Posterior cingulate gyrus (tissue), 11 donors: ENCODE data around the gene CIDEB.
"Not testable (repeated sequence)": the region's sequence is repeated elsewhere in the genome, so short reads cannot be mapped to it uniquely, and the experiment has no call there.

ENCODE experiments used
- DNase-seq, 10 donors: peaks; one replicate each; pipeline versions ENCODE4 v3.0.0 to v3.0.0-alpha.2; 2020 to 2021; ENCODE audit warnings: mixed read lengths in 3 of 10
- intact Hi-C: fragments of 100-400 bp; cut with DNase I; formaldehyde crosslinking; loops from one replicate; pipeline ENCODE4 v1.15.1; 2023

The CIDEB gene

DNA sequence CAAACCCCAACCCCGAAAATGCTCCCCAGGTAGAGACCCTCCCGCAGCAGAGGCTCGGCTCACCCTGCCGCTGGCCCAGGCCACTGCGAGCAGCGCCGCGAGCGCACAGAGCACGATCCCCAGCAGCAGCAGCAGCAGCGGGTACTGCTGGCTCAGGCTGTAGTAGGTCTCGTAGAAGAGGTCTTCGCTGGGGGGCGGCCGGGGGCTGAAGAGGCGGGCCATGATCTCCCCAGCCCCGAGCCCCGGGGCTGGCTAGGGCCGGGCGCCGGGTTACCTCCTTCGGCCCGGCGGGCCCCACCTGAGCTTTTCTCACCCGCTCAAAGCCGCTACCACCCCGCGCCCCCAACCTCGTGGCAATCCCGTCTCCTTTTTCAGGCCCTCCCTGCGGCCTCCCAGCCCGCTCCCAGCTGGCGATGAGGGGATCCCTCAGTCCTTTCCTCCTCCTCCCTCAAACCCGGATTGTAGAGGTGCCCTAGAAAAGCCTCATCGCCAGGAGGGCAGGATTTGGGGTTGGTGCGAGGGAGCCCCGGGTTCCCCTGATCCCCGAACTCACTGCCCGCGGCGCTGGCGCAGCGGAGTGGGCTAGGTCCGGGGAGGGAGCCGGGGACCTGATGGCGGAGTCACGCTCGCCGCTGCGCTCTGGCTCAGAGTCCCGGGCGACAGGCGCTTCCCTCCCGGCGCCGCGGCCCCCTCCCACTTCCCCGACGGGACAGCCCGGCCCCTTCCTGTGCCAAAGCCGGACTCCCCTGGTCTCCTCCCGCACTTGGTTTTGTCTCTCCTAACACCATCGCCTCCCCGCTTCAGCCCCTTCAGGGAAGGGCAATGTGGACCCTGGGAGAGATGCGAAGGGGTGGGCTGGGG lies 26.9 kb upstream of the CIDEB start, which contains the start of gene ADCY4:
ADCY4 (minus strand) TSS at position 641 of the 861 bp plus-strand sequence; CDS start at position 222, 419 bp downstream.
- intact Hi-C loops: no loop called here
- DNase-seq: peak in 2 of 10 donors; percentile 76 to 78

DNA sequence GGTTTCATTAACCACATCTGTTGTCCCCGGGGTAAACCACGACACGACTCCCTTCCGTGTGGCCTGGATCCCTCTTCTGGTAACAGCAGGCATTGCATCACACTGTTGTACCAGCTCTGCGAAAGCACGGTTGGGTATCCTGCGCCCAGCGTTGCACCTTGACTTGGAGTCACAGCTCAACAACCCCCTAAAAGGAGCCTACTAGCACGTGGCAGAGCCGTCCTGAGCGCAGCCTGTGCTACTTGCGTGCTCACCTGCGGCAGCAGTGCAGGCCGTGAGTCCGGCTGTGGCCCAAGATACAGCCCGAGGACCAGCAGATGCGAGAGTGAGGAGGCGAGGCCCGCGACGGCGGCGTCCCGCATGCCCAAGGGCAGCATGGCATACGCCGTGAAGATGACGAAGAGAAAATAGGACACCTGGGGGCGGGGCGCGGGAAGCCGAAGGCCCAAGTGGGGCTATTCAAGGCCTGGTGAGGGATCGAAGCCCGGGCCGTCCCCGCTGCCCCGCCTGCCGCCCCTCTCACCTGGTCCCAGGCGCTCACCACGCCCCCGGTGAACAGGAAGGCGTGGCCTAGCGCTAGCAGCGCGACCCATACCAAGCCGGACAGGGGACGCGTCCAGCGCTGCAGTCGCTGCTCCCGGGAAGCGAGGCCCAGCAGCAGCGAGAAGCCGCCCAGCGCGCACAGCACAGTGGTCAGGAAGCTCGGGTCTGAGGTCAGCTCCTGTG lies 24.7 kb upstream of the CIDEB start:
- intact Hi-C loops: loop anchor here (1.0 kb wide), 1 partner anchor 104 kb away; no protein-coding TSS in a partner anchor
- DNase-seq: peak in 7 of 10 donors; percentile 57 to 90 (median 66)

DNA sequence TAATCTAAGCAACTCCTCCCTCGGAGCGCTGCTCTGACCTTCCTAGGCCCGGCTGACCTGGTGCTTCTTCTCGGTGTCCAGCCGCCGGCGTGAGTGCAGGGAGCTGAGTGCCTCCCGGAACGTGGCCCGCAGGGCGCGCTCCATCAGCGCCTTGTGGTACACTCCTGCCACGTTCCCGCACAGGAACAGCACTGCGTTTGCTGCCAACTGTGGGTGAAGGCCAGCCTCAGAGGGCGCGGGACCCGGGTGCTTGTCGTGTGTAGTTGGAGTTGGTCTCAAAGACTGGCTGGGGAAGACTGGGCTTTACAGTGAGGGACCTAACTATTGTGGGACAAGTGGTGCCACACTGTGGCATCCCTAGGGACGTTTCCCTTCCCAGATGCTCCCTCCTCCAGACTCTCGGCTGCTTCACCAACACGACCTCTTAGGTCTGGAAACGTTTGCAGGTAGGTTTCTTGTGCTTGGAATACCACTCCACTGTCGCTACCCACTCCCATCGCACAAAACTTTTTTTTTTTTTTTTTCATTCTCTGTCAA lies 24.0 kb upstream of the CIDEB start:
- intact Hi-C loops: loop anchor here (1.0 kb wide), 1 partner anchor 105 kb away; no protein-coding TSS in a partner anchor

DNA sequence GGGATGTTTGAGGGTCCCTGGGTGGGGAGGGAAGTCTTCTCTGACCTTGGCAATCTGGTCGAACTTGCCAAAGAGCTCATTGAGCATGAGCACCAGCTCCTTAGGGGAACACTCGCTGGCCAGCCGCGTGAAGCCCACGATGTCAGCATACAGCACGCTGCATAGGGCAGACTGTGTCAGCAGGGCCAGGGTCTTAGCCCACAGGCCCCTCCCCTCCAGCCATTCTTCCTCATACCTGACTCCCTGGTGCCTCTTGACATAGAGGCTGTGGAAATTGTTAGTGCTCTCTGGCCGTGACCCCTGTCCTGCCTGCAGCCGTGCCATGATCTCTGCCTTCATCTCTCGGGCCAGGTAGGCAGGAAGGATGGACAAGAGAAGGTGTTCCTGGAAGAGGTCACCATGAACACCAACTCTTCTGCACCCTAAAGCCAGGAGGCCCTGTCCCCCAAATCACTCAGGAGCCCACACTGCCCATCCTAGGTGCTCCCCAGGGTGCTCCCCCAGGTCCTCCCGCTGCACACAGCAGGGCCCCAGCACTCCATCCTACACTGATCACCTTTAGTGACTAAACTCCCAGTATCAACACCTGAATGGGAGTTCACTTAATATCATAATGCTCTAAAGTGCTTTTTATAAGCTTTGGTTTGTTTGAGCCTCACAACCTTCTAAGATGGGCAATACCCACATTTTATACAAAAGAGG lies 23.3 kb upstream of the CIDEB start:
- intact Hi-C loops: no loop called here
- DNase-seq: peak in 2 of 10 donors; percentile 51 to 64

More for the DNA sequence above, 24.0 kb upstream of the CIDEB start:
- peak in 2 of 10 donors; percentile 63 to 82 for DNase-seq

DNA sequence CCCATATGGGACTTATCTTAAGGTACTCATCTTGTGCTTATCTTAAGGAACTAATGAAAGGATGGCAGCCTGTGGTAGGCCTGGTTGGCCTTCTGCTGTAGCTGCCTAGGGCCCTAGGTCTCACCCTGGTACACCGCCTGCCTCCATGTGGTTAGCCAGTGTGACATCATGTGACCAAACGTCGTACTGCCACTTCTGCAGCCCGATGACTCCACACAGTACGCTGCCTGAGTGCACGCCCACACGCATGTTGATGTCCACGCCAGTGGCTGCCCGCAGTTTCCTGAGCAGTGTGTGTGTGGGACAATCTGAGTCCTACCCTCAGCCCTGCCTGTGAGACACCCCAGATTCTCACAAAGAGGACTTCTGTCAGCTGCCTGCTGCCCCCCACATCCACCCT lies 22.0 kb upstream of the CIDEB start:
- peak in 2 of 10 donors; percentile 77 to 82 for DNase-seq
- intact Hi-C loops: no loop called here

DNA sequence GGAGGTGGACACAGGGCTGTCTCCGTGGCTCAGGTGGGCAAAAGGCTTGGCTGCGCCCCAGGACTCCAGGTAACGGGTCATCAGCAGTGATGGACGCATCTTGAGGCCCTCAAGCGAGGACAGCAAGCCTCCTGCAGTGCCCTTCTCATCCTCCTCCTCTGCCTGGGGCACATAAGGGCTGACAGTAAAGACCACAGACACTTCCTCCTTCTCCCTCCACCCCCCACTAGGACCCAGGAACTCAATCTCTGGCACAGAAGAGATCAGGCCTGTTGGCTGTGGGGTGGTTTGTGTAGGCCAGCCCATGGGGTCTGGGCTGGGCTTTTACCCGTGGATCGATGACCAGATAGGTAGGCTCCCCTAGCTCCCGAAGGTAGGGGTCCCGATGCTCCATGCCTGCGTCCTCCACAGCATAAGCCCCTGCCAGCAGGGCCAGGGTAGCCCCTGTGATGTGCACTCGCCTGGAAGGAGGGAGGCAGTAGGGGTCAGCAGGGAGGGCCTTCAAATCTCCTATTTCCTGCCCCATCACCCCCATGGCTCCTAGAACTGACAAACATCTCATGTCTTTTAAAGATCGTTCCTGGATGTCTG lies 21.4 kb upstream of the CIDEB start:
- intact Hi-C loops: no loop called here
- DNase-seq: peak in 2 of 10 donors; percentile 42 to 61

DNA sequence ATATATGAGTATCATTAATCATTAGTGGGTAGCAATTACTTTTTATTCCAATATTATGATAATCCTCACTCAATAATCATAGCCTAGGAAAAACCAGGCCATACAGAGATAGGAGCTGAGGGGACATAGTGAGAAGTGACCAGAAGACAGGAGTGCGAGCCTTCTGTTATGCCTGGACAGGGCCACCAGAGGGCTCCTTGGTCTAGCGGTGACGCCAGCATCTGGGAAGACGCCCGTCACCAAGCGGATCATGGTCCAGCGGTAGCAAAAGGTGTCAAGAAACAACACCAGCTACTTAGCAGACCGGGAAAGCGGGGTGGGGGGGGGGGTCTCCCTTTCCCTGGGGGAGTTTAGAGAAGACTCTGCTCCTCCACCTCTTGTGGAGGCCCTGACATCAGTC lies 20.1 kb upstream of the CIDEB start:
- peak in 9 of 10 donors; percentile 54 to 94 (median 63) for DNase-seq
- intact Hi-C loops: not testable (repeated sequence)

DNA sequence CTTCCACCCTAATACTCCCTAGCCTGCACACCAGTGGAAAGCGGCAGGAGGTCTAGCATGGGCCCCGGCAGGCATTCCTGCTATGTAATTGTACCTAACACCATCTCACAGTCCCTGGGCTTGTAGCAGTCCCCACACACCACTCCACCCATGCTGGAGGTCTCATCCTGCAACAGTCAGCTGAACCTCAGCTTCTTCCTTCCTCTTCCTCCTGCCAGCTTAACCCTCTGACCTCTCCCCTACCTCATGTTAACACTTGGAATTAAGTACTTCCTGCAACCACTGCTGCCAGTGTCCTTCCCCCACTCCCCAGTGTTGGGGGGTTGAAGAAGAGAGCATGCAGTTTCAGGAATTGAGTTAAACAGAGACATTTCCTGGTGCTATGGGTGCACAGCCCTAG lies 19.5 kb upstream of the CIDEB start:
- intact Hi-C loops: no loop called here
- DNase-seq: peak in 2 of 10 donors; percentile 65 to 68

DNA sequence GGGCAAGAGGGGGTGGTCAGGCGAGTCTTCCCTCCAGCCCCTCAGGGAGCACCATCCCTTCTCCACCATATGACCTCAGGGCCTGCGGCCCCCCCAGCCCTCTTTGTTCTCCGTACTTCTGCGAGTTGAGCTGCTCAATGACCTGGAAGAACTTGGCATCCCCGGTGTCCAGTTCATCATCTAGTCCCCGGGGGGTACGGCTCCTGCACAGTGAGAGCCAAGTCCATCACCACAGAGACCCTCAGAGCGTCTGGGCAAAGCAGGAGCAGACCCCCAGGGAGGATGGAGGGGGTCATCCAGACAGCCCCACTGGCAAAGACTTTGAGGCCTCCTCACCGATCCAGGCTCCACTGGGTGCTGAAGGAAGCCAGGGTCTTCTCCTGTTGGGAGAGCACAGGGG lies 18.2 kb upstream of the CIDEB start:
- intact Hi-C loops: no loop called here
- peak in 2 of 10 donors; percentile 17 to 62 for DNase-seq

DNA sequence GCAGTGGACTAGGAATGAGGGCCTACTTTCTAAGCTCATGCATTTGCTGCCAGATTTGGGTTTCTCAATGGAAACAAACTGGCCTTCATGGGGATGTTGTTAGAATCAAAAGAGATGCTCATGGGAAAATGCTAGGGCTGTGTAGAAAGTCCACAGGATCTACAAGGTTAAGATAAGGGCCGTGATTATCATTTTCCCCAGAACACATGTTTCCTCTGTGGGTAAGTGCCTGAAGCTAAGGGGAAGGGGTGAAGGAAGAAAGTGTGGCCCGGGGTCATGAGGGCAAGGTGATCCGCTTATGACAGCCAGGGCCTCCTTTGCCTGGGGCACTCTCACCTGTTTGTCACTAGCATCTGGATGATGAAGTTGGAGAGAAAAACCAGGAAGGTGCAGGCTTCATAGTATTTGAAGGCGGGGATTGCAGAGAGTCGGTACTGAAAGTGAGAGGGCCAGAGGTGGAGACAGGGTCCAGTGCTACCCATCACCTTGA lies 17.3 kb upstream of the CIDEB start:
- intact Hi-C loops: no loop called here

DNA sequence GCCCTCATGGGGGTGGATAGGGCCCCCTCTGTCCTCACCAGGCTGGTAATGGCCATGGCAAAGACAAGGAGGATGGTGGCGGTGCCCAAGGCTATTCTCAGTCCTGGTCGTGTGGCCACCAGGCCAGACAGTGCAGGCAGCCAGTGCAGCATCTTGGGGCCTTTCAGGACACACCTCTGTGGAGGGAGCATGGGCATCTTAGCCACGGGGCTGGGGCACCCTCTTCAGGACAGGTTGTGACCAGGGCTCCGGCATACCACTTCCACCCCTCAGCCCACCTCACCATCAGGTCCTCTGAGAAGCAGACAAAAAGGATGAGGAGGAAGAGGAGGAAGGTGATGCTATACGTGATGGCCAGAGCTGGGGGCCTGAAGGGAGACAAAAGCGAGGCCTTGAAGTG lies 16.2 kb upstream of the CIDEB start:
- intact Hi-C loops: no loop called here
- peak in 2 of 10 donors; percentile 69 to 74 for DNase-seq

More for the DNA sequence above, 17.3 kb upstream of the CIDEB start:
- DNase-seq: peak in 2 of 10 donors; percentile 14 to 33

DNA sequence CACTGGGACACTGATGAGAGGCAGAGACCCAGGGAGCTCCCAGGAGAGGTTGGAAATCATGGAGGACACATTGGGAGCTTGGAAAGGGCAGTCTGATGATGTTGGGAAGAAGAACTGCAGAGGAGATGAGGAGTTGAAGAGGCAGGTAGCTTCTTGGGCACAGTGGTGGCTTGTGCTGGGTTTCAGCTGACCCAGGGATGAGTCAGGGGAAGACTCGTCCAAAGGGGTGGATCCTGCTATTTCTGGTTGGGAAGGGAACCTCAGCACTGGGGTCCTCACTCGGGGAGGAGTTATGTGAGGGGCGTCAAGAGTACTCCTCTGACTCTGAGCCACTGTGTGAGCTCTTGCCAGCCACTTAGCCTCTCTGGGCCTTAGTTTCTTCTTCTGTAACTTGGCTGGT lies 15.6 kb upstream of the CIDEB start:
- intact Hi-C loops: no loop called here
- DNase-seq: peak in 2 of 10 donors; percentile 10 to 24

DNA sequence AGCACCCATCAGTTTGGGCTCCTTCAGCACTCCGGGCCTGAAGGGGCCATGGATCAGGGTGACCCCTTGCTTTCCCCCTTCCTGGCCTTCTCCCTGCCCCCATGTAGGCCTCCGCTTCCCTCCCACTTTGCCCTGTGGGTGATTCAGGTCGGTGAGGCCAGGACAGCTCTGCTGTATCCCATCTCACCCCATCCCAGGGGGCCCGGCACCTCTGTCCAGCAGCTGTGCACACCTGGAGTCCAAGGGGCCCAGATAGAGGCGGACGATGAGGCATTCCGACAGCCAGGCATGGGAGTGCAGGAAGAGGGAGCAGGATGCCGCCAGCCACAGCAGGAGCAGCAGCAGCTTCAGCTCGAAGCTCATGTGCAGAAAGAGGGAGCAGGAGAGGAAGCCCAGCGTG lies 14.9 kb upstream of the CIDEB start:
- DNase-seq: peak in 2 of 10 donors; percentile 40 to 58
- intact Hi-C loops: no loop called here

DNA sequence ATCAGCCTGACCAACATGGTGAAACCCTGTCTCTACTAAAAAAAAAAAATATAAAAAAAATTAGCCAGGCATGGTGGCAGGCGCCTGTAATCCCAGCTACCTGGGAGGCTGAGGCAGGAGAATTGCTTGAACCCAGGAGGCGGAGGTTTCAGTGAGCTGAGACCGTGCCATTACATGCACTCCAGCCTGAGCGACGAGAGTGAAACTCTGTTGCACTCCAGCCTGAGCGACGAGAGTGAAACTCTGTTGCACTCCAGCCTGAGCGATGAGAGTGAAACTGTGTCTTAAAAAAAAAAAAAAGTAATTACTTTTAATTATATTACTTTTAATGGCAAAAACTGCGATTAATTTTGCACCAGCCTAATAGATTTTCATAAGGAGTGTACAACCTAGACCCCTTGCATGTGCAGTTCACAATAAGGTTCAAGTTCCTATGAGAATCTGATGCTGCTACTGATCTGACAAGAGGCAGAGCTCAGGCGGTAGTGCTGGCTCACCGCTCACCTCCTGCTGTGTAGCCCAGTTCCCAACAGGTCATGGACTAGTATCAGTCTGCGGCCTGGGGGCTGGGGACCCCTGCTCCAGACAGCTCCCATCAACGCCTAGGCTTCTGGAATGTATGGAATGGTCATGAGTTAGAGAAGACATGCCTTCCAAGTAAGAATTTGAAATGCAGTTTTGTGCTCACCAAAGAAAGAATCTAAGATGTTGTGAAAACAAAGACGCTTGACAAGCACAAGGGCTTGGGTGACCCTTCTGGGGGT lies 13.6 kb upstream of the CIDEB start:
- DNase-seq: peak in 2 of 10 donors; percentile 41 to 46
- intact Hi-C loops: no loop called here

DNA sequence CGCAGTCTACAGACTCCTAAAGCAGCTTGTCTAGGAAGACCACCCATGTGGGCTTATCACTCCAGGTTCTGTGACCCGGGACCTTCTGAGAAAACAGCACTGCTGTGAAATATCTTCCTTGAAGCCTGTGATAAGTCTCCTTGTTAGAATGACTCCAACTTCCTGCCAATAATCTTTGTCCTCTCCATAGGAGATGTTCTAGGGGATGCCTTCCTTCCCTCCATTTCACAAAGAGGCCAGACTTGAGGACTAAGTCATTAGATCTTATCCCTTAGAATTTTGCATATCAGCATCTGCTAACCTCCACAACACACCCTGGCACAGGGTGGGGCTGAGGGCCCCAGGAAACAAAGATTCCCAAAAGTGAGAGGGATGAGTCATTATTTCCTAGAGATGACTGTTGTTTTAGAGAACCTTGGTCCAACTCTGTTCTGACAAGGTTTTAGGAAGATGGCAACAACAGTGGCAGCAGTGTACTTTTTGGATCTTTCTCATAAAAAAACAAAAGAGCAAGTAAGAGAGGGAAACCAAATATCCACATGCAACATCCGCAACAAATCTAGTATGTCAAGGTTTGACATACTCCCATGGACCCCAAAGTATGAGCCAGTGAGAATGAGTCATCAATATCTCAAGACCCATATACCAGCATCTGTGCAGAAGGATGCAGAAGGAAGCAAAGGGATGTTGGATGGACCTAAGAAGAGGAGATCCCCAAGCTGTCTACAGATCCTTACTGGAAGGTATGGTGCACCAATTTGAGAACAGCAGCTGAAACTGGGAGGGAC lies 9.6 kb upstream of the CIDEB start:
- DNase-seq: no peak
- intact Hi-C loops: no loop called here

DNA sequence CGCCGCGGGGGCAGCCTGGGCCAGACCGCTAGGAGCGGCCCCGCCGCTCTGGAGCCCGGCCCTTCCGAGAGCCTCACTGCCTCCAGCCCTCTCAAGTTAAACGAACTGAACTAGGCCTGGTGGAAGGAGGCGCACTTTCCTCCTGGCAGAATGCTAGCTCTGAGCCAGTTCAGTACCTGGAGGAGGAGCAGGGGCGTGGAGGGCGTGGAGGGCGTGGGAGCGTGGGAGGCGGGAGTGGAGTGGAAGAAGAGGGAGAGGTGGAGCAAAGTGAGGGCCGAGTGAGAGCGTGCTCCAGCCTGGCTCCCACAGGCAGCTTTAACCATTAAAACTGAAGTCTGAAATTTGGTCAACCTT lies 8.8 kb upstream of the CIDEB start:
- intact Hi-C loops: no loop called here
- DNase-seq: peak in 1 of 10 donors; percentile 64

DNA sequence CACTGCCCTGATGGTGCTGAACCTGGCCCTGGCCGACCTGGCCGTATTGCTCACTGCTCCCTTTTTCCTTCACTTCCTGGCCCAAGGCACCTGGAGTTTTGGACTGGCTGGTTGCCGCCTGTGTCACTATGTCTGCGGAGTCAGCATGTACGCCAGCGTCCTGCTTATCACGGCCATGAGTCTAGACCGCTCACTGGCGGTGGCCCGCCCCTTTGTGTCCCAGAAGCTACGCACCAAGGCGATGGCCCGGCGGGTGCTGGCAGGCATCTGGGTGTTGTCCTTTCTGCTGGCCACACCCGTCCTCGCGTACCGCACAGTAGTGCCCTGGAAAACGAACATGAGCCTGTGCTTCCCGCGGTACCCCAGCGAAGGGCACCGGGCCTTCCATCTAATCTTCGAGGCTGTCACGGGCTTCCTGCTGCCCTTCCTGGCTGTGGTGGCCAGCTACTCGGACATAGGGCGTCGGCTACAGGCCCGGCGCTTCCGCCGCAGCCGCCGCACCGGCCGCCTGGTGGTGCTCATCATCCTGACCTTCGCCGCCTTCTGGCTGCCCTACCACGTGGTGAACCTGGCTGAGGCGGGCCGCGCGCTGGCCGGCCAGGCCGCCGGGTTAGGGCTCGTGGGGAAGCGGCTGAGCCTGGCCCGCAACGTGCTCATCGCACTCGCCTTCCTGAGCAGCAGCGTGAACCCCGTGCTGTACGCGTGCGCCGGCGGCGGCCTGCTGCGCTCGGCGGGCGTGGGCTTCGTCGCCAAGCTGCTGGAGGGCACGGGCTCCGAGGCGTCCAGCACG lies 8.2 kb upstream of the CIDEB start:
- intact Hi-C loops: no loop called here
- DNase-seq: peak in 2 of 10 donors; percentile 77 to 85
